ENCODE measurements around the gene GMDS. TPM values are rescaled to one million over a fixed set of nuclear protein-coding genes. Genes with fewer than 3 reads are reported as not detected.
A peak's percentile ranks its signal among the peaks of the same experiment; 100 is the strongest.

GMDS gene
- total RNA-seq, 2 experiments from 2014 or later, result 33.2 to 33.5 TPM

DNA sequence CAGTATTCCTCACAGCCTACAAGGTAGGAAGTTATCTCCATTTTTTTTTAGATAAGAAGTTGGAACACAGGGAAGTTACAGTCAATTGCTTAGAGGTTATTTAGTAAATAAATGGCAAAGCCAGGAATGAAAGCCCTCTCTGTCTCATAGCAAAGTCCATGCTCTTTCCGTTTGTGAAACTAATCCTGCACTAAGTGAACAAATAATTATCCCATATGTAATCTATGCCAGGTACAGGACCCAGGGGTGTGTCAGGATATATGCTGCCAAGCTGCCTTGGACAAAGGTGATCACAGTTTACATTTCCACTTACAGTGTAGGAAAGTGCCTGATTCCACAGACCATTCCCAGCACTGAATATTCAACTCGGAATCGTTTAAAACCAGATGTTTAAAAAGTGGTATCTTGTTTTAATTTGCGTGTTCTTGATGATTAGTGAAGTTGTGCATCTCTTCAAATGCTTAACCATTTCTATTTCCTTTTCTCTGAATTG is 13.6 kb upstream of the GMDS start:
- DNase-seq, result no peak
- H3K4me3 Mint-ChIP-seq, result no peak overlapping the region
- CTCF ChIA-PET, result no interaction called here
- intact Hi-C loops (cut with DNase I, micrococcal nuclease), result no loop called here
- no peaks in the 10 kb centered on the region for H3K27me3 Mint-ChIP-seq
- peaks cover 30% of the 10 kb centered on the region for H3K36me3 Mint-ChIP-seq (ENCODE audit: low read depth)
- H3K9me3 Mint-ChIP-seq (ENCODE audit: low read depth), result peaks cover 9% of the 10 kb centered on the region
- H3K4me1 Mint-ChIP-seq, result no peaks in the 10 kb centered on the region
- no peak for ATAC-seq
- POLR2A ChIA-PET, result no interaction called here
- no peak overlapping the region for H3K27ac Mint-ChIP-seq

DNA sequence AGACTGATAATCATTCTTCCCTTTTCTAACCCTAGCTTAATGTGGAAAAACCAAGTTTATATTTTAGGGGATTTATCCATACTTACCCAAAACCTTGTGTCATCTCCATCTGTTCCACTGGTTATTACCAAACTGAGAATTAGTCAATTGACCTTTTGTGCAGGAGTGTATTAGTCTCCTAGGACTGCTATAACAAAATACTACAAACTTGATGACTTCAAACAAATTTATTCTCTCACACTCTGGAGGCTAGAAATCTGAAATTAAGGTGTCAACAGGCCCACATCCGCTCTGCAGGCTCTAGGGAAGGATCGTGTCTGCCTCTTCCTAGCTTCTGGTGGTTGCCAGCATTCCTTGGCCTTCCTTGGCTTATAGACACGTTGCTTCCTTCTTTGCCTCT is 12.7 kb upstream of the GMDS start:
- no peaks in the 10 kb centered on the region for H3K27me3 Mint-ChIP-seq
- intact Hi-C loops (cut with DNase I, micrococcal nuclease), result no loop called here
- H3K4me1 Mint-ChIP-seq, result no peaks in the 10 kb centered on the region
- ATAC-seq (no peak), DNase-seq (no peak)
- no peak overlapping the region for H3K4me3 Mint-ChIP-seq
- ChIA-PET CTCF (interaction anchor here (1.0 kb wide), 1 partner anchor 10 kb away, joined by 4 read pairs; no protein-coding TSS in a partner anchor), POLR2A (no interaction called here)
- no peak overlapping the region for H3K27ac Mint-ChIP-seq
- H3K36me3 Mint-ChIP-seq (ENCODE audit: low read depth), result peaks cover 38% of the 10 kb centered on the region
- peaks cover 9% of the 10 kb centered on the region for H3K9me3 Mint-ChIP-seq (ENCODE audit: low read depth)

DNA sequence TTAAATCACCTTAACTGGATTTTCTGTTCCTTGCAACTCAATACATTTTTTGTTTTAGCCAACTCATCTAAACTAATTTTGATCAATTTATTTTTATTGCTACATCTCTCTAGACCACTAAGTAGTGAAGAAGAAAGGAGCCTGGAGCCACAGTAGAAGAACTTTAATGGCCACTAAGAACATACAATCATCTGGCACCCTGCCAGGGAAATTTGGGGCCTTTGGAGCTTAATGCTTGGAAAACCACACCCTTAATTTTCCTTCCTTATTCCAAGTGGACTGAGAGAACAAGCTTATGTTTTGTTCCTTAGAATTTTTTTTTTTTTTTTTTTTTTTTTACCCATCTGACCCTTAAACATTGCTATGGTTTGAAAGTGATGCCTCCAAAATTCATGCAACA is 12.0 kb upstream of the GMDS start:
- no peak for DNase-seq
- ChIA-PET POLR2A (interaction anchor here (0.6 kb wide), 1 partner anchor 43 kb away, joined by 3 read pairs; no protein-coding TSS in a partner anchor), CTCF (interaction anchor here (1.0 kb wide), 1 partner anchor 10 kb away, joined by 4 read pairs; no protein-coding TSS in a partner anchor)
- Mint-ChIP-seq H3K4me3 (no peak overlapping the region), H3K27ac (no peak overlapping the region), H3K9me3 (ENCODE audit: low read depth) (peaks cover 9% of the 10 kb centered on the region), H3K27me3 (no peaks in the 10 kb centered on the region), H3K36me3 (ENCODE audit: low read depth) (peaks cover 44% of the 10 kb centered on the region), H3K4me1 (no peaks in the 10 kb centered on the region)
- ATAC-seq, result no peak
- intact Hi-C loops (cut with DNase I, micrococcal nuclease), result no loop called here

DNA sequence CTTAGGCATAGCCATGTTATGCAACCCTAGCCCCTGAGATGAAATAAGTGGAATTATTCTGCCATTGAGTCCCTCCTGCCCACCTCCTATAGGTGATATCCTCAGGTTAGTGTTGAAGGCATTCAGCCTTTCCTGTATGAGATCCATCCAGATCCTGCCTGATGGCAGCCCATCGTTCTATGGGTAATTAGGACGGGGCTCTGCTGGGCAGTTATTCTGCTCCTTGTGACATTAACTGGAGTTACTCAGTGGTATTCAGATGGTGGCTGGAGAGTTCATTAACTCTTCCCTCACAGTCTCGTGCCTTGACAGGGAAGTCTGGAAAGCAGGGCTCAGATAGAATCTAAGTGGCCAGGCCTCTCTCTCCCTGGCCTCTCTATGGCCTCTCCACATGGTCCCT is 9.3 kb upstream of the GMDS start:
- ChIA-PET POLR2A (no interaction called here), CTCF (no interaction called here)
- no peak overlapping the region for H3K4me3 Mint-ChIP-seq
- H3K27me3 Mint-ChIP-seq, result no peaks in the 10 kb centered on the region
- H3K27ac Mint-ChIP-seq, result no peak overlapping the region
- DNase-seq (no peak), ATAC-seq (no peak)
- H3K9me3 Mint-ChIP-seq (ENCODE audit: low read depth), result peaks cover 9% of the 10 kb centered on the region
- no peaks in the 10 kb centered on the region for H3K4me1 Mint-ChIP-seq
- H3K36me3 Mint-ChIP-seq (ENCODE audit: low read depth), result peaks cover 44% of the 10 kb centered on the region
- intact Hi-C loops (cut with DNase I, micrococcal nuclease), result no loop called here

DNA sequence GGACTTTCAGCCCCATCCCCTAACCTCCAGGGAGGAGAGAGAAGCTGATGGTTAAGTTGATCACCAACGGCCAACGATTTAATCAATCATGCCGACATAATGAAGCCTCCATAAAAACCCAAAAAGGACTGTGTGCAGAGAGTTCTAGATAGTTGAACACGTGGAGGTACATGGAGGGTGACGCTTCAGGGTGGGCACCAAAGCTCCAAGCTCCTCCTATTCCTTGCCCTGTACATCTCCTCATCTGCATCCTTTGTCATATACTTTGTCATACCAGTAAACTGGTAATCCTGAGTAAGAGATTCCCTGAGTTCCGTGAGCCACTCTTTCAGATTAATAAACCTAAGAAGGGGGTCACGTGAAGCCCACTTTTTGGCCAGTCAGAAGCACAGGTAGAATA is 3.7 kb upstream of the GMDS start:
- Mint-ChIP-seq H3K36me3 (ENCODE audit: low read depth) (peaks cover 25% of the 10 kb centered on the region), H3K9me3 (ENCODE audit: low read depth) (no peaks in the 10 kb centered on the region), H3K27ac (no peak overlapping the region), H3K4me1 (peaks cover 26% of the 10 kb centered on the region), H3K27me3 (no peaks in the 10 kb centered on the region), H3K4me3 (no peak overlapping the region)
- ChIA-PET POLR2A (no interaction called here), CTCF (interaction anchor here (1.5 kb wide), 1 partner anchor 11 kb away, joined by 3 read pairs; no protein-coding TSS in a partner anchor)
- intact Hi-C loops (cut with DNase I, micrococcal nuclease), result loop anchor here (5.0 kb wide), 2 partner anchors 518 to 642 kb away; partner anchors contain the start of genes FOXC1 (in 1 of the 2) and WRNIP1 (in 1 of the 2)
- DNase-seq (no peak), ATAC-seq (no peak)

DNA sequence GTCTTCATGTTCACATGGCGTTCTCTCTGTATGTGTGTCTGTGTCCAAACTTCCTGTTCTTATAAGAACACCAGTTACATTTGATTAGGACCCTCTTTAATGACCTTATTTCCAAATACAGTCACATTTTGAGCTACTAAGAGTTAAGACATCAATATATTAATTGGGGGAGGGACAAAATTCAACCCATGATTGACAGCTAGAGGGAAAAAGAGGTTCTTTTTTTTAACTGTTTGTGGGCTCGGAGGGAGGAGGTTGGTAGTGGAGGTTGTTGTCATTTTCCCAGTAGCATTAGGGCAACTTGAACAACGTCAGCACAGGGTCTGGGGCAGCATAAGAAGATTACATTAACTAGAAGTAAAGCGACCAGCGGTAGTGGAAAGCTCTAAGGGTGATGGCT is 2.3 kb upstream of the GMDS start:
- Mint-ChIP-seq H3K27ac (no peak overlapping the region), H3K36me3 (ENCODE audit: low read depth) (peaks cover 14% of the 10 kb centered on the region), H3K4me1 (peaks cover 38% of the 10 kb centered on the region), H3K4me3 (no peak overlapping the region), H3K9me3 (ENCODE audit: low read depth) (no peaks in the 10 kb centered on the region), H3K27me3 (no peaks in the 10 kb centered on the region)
- CTCF ChIA-PET, result interaction anchor here (0.7 kb wide), 1 partner anchor 10 kb away, joined by 4 read pairs; no protein-coding TSS in a partner anchor
- ATAC-seq (no peak), DNase-seq (no peak)
- POLR2A ChIA-PET, result interaction anchor here (0.6 kb wide), 1 partner anchor 915 kb away, joined by 3 read pairs; no protein-coding TSS in a partner anchor
- intact Hi-C loops (cut with DNase I, micrococcal nuclease), result loop anchor here (5.0 kb wide), 2 partner anchors 520 to 640 kb away; partner anchors contain the start of genes FOXC1 (in 1 of the 2) and WRNIP1 (in 1 of the 2)

DNA sequence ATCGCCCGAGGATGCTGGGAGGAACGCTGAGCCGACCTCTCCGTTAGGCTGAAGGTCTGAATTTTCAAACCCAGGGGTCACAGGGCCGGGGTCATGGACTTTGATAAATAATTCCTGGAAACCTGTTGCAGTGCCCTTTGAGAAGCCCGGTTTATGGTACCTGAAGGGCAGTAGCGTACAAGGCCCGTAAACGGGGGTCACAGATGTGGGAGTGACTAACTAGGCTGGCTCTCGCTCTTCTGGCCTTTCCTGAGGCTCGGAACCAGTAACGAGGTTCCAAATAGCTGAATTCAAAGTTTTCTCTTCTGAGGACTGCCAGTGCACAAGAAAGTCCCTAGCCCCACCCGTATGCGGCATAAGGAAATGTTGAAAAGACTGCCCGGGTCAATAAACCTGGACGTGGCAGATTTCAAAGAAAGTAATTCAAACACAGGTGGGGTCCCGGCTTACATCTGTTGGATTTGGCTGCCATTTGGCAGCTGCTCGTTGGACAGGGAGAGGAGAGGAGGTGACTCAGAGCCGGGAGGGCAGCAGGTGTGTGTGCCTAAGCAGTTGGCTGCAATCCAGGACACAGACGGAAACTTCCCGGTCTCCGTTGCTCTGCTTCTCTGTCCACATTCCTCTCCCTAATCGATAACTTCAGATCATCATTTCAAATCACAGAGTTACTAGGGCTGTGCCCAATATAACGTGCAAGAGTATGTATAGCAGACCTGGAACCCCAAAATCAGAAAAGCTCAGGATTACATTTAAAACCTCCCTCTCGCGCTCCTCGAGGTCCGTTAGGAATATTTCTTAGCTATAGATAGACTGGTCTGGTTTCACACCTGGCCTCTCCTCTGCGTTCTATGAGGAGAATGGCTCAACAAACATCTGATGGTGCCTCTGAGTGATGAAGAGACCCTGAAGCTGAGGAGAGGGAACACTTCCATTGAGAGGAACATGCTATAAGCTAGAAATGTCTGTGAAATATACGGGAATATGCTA is 765 bp upstream of the GMDS start:
- Mint-ChIP-seq H3K9me3 (ENCODE audit: low read depth) (no peaks in the 10 kb centered on the region), H3K4me1 (peaks cover 51% of the 10 kb centered on the region), H3K27me3 (no peaks in the 10 kb centered on the region), H3K36me3 (ENCODE audit: low read depth) (peaks cover 11% of the 10 kb centered on the region), H3K27ac (peak overlapping the region; percentile 97), H3K4me3 (peak overlapping the region; percentile 91)
- intact Hi-C loops (cut with DNase I, micrococcal nuclease), result loop anchor here (1.0 to 5.0 kb wide), 7 partner anchors 60 to 743 kb away; partner anchors contain the start of genes WRNIP1 (in 2 of the 2) and FOXC1 (in 1 of the 2)
- POLR2A ChIA-PET, result no interaction called here
- CTCF ChIA-PET, result no interaction called here
- DNase-seq, result peak; percentile 72
- ATAC-seq, result peak; percentile 27

DNA sequence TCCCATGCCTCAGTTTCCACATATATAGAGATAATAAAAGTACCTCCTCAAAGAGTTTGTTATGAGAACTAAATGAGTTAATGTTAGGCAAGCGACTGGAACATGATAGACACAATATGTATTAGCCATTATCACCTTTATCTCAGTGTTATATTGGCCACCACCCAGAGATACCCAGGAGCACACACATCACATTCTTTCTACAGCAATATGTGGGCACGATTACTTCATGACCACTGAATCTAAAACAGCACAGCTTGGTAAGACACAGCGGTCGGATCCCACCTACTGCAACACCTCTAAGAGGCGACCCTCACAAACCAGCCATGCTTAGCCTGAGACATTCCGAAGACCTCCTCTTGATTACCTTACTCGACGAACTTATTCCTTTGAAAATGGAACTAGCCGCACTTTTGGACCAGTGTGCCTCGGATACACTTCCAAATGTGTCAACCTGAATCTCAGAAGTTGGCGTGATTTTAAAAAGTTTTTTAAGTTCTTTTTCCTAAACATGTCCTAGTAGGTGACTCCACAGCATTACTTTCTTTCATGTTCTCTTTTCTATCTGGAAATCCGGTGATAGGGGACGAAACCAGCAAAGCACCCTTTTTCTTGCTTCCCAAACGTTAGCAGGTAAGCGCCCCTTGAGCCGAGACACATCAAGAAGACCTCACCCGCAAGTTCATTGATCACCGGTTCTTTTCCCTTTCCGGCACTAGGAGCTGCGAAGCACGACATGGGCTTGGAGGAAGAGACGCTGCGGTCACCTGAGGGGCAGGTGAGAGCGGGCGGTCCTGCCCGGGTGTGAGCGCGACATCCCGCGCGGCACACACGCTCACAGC is 923 bp downstream of the GMDS start:
- Mint-ChIP-seq H3K4me3 (peak overlapping the region; percentile 91), H3K27ac (peak overlapping the region; percentile 79), H3K36me3 (ENCODE audit: low read depth) (peaks cover 8% of the 10 kb centered on the region), H3K9me3 (ENCODE audit: low read depth) (no peaks in the 10 kb centered on the region), H3K4me1 (peaks cover 57% of the 10 kb centered on the region), H3K27me3 (no peaks in the 10 kb centered on the region)
- ChIA-PET CTCF (no interaction called here), POLR2A (no interaction called here)
- DNase-seq, result no peak
- intact Hi-C loops (cut with DNase I, micrococcal nuclease), result loop anchor here (1.0 to 5.0 kb wide), 7 partner anchors 58 to 745 kb away; partner anchors contain the start of genes WRNIP1 (in 2 of the 2) and FOXC1 (in 1 of the 2)
- ATAC-seq, result no peak

DNA sequence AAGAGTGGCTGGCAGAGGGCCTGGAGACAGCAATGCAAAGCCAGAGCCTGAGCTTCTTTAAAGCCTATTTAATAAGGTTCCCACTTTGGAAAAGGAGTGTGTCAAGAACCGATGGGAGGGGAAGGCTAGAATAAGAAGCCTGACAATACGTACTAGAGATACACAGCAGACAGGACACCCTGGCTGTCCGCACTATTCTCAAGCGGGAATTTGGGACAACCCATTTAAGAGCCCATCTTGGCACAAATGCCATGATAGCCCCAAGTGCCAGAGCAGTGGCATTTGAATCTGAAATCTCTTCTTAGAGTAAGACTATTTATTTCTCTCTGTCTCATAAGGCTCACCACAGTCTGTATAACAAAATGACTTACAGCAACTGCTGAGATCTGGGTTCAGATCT is 3.1 kb downstream of the GMDS start:
- H3K4me3 Mint-ChIP-seq, result no peak overlapping the region
- intact Hi-C loops (cut with DNase I, micrococcal nuclease), result no loop called here
- peaks cover 7% of the 10 kb centered on the region for H3K36me3 Mint-ChIP-seq (ENCODE audit: low read depth)
- no peaks in the 10 kb centered on the region for H3K27me3 Mint-ChIP-seq
- peaks cover 55% of the 10 kb centered on the region for H3K4me1 Mint-ChIP-seq
- POLR2A ChIA-PET, result no interaction called here
- DNase-seq (no peak), ATAC-seq (no peak)
- CTCF ChIA-PET, result no interaction called here
- H3K9me3 Mint-ChIP-seq (ENCODE audit: low read depth), result no peaks in the 10 kb centered on the region
- H3K27ac Mint-ChIP-seq, result no peak overlapping the region

DNA sequence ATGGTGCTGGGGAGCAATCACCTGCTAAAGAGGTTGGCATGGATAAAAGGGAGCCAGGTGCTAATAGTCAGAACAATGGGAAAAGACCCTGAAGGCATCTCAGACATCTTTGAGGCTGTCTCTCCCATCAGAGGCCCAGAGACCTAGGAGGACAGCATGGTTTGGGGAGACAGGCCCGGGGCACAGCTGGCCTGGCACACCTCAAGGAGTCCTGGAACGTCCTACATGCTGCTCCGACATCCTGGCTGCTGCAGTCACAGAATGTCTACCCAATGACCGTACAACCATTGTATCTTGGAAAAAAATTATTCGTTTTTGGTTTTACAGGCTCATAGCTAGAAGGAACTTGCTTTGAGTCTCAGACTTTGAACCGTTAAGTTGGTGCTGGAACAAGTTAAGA is 4.4 kb downstream of the GMDS start:
- no peak overlapping the region for H3K27ac Mint-ChIP-seq
- ChIA-PET POLR2A (no interaction called here), CTCF (no interaction called here)
- DNase-seq (no peak), ATAC-seq (no peak)
- peaks cover 49% of the 10 kb centered on the region for H3K4me1 Mint-ChIP-seq
- H3K4me3 Mint-ChIP-seq, result no peak overlapping the region
- no peaks in the 10 kb centered on the region for H3K27me3 Mint-ChIP-seq
- intact Hi-C loops (cut with DNase I, micrococcal nuclease), result no loop called here
- H3K9me3 Mint-ChIP-seq (ENCODE audit: low read depth), result no peaks in the 10 kb centered on the region
- H3K36me3 Mint-ChIP-seq (ENCODE audit: low read depth), result peaks cover 9% of the 10 kb centered on the region

DNA sequence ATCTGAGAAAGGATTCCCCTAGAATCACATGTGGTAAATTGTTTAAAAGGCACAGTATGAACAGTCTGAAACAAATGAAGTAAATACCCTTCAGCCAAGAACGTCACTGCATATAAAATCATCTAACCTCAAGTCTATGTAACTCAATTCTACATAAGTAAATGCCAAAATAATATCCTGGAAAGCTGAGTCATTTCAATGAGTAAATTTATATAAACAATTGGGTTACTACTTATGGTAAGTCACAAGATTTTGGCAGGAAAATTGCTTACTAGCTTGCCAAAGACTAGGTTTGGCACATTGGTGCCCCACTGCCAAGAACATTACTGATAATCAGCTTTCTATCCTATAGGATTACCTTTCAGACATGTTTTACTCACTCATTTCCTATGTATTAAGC is 8.4 kb downstream of the GMDS start:
- ATAC-seq, result peak; percentile 36
- CTCF ChIA-PET, result interaction anchor here (0.6 to 1.1 kb wide), 2 partner anchors 13 to 1174 kb away, joined by 3 read pairs; no protein-coding TSS in a partner anchor
- intact Hi-C loops (cut with DNase I, micrococcal nuclease), result loop anchor here in 1 of 2 experiments (10.0 kb wide), 1 partner anchor 498 kb away; no protein-coding TSS in a partner anchor
- H3K27ac Mint-ChIP-seq, result no peak overlapping the region
- POLR2A ChIA-PET, result no interaction called here
- DNase-seq, result no peak
- peaks cover 37% of the 10 kb centered on the region for H3K4me1 Mint-ChIP-seq
- H3K9me3 Mint-ChIP-seq (ENCODE audit: low read depth), result no peaks in the 10 kb centered on the region
- H3K36me3 Mint-ChIP-seq (ENCODE audit: low read depth), result peaks cover 7% of the 10 kb centered on the region
- H3K27me3 Mint-ChIP-seq, result no peaks in the 10 kb centered on the region
- no peak overlapping the region for H3K4me3 Mint-ChIP-seq
